Measurements from ENCODE around the gene VAMP1. TPM values are rescaled to one million over a fixed set of nuclear protein-coding genes. Genes with fewer than 3 reads are reported as not detected.

Gene VAMP1
- total RNA-seq, 1 experiment from 2014 or later = 13.9 TPM

GRCh38 chr12:6494968-6495367 is 24.5 kb upstream of the VAMP1 start:
- H3K4me3 ChIP-seq (ENCODE audit: low read length) = peak overlapping the region; percentile 80
- DNase-seq = peak; percentile 9

DNA sequence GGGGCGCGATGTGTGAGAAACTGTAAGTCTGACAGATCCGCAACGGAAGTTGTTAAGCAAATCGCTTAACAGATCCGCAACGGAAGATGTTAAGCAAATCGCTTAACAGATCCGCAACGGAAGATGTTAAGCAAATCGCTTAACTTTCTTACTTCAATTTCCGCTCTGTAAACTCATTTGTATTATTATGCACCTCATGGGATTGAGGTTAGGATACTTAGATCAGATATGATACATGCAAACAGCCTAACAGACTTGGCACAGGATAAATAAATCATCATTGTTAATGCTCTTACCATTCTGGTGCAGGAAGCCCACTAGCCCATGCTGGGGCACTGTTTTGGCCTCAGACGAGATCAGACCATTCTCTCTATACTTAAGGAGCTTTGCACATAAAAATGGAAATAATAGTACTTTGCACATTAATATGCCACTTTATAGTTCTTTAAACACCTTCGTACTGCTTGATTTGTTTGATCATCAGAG is 23.8 kb upstream of the VAMP1 start:
- intact Hi-C loops (cut with micrococcal nuclease) = loop anchor here (2.0 kb wide), 2 partner anchors 24 to 44 kb away; partner anchors contain the start of gene VAMP1
- ChIA-PET POLR2A (ENCODE audit: unreplicated experiment) (interaction anchor here (0.7 to 1.1 kb wide), 2 partner anchors 38 to 283 kb away, joined by 3 to 4 read pairs; no protein-coding TSS in a partner anchor), CTCF (interaction anchor here (0.5 kb wide), 1 partner anchor 51 kb away, joined by 4 read pairs; no protein-coding TSS in a partner anchor)
- Histone ChIP-seq H4K20me1 (ENCODE audit: low read length) (no peaks in the 10 kb centered on the region), H3K9me3 (ENCODE audit: low read length) (no peaks in the 10 kb centered on the region), H3K4me2 (ENCODE audit: low read length) (peak overlapping the region; percentile 86), H3K27ac (ENCODE audit: low read length) (peak overlapping the region; percentile 68), H3F3A (ENCODE audit: low read length, unreplicated experiment) (no peaks in the 10 kb centered on the region), H2AFZ (ENCODE audit: low read length) (peak overlapping the region; percentile 71), H3K36me3 (ENCODE audit: low read depth, low read length) (peaks cover 19% of the 10 kb centered on the region), H3K9me2 (replicated peaks; ENCODE audit: low read length) (no peaks in the 10 kb centered on the region), H3K4me1 (ENCODE audit: insufficient read depth, low read length) (peaks cover 19% of the 10 kb centered on the region), H3K4me3 (ENCODE audit: low read length) (peak overlapping the region; percentile 80), H3K79me2 (ENCODE audit: low read length) (peaks cover 66% of the 10 kb centered on the region), H3K9ac (ENCODE audit: low read length) (peak overlapping the region; percentile 96), H3K27me3 (ENCODE audit: low read length) (no peaks in the 10 kb centered on the region)
- DNase-seq = no peak
- TF ChIP-seq CTCF (conservative IDR thresholded peaks at IDR 0.05; ENCODE audit: low read depth, low read length) = no peak
- no peak for TF ChIP-seq EZH2phosphoT487 (IDR thresholded peaks at IDR 0.05; ENCODE audit: borderline replicate concordance, low read length)
- no peak for TF ChIP-seq EZH2 (IDR thresholded peaks at IDR 0.05; ENCODE audit: low read length, unreplicated experiment)
- ATAC-seq = no peak
- BruUV-seq (replicated peaks) = no TSS peak

More at GRCh38 chr12:6494968-6495367, 24.5 kb upstream of the VAMP1 start:
- peaks cover 19% of the 10 kb centered on the region for H3K36me3 ChIP-seq (ENCODE audit: low read depth, low read length)
- no peak overlapping the region for H2AFZ ChIP-seq (ENCODE audit: low read length)
- POLR2A ChIA-PET (ENCODE audit: unreplicated experiment) = no interaction called here
- peaks cover 67% of the 10 kb centered on the region for H3K79me2 ChIP-seq (ENCODE audit: low read length)
- no peaks in the 10 kb centered on the region for H3F3A ChIP-seq (ENCODE audit: low read length, unreplicated experiment)
- no TSS peak for BruUV-seq (replicated peaks)
- H3K9me3 ChIP-seq (ENCODE audit: low read length) = no peaks in the 10 kb centered on the region
- no peak for ATAC-seq
- H3K4me2 ChIP-seq (ENCODE audit: low read length) = peak overlapping the region; percentile 86
- no peaks in the 10 kb centered on the region for H4K20me1 ChIP-seq (ENCODE audit: low read length)
- TF ChIP-seq EZH2phosphoT487 (IDR thresholded peaks at IDR 0.05; ENCODE audit: borderline replicate concordance, low read length) = no peak
- TF ChIP-seq CTCF (conservative IDR thresholded peaks at IDR 0.05; ENCODE audit: low read depth, low read length) = no peak
- TF ChIP-seq EZH2 (IDR thresholded peaks at IDR 0.05; ENCODE audit: low read length, unreplicated experiment) = no peak
- H3K27me3 ChIP-seq (ENCODE audit: low read length) = no peaks in the 10 kb centered on the region
- H3K27ac ChIP-seq (ENCODE audit: low read length) = no peak overlapping the region
- H3K9ac ChIP-seq (ENCODE audit: low read length) = peak overlapping the region; percentile 96; the same call in 1 of the 2 replicates
- H3K9me2 ChIP-seq (replicated peaks; ENCODE audit: low read length) = no peaks in the 10 kb centered on the region
- CTCF ChIA-PET = interaction anchor here (0.5 kb wide), 1 partner anchor 52 kb away, joined by 4 read pairs; no protein-coding TSS in a partner anchor
- intact Hi-C loops (cut with micrococcal nuclease) = loop anchor here (2.0 kb wide), 2 partner anchors 24 to 44 kb away; partner anchors contain the start of gene VAMP1
- H3K4me1 ChIP-seq (ENCODE audit: insufficient read depth, low read length) = peaks cover 19% of the 10 kb centered on the region
